ENCODE data around the gene TMEM131. TPM values are rescaled to one million over a fixed set of nuclear protein-coding genes. Genes with fewer than 3 reads are reported as not detected.

TMEM131 gene
- total and polyA plus RNA-seq, 2 experiments from 2014 or later = 9.2 to 22.7 TPM

DNA sequence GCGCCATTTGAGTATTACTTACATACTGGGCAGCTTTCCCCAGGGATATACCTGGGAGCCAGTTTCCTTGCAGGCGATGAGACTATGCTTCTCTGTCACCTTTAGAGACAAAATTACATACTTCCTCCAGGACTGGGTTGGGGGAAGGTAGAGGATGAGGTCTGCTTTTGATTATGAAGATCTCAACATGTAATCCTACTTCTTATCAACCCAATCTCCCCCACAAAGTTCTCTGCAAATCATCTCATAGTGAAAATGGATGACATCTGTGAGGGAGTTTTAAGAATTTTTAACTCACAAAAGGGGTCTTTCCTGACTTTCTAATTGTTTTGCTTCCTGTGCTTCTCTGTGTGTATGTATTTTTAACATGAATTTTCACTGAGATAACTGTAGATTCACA, 81.9 kb downstream of the TMEM131 start (continued):
- no peak for TF ChIP-seq ETS1 (IDR thresholded peaks at IDR 0.05)
- no peak for TF ChIP-seq NANOG (IDR thresholded peaks at IDR 0.05; ENCODE audit: borderline replicate concordance)
- TF ChIP-seq, protein P1, sequence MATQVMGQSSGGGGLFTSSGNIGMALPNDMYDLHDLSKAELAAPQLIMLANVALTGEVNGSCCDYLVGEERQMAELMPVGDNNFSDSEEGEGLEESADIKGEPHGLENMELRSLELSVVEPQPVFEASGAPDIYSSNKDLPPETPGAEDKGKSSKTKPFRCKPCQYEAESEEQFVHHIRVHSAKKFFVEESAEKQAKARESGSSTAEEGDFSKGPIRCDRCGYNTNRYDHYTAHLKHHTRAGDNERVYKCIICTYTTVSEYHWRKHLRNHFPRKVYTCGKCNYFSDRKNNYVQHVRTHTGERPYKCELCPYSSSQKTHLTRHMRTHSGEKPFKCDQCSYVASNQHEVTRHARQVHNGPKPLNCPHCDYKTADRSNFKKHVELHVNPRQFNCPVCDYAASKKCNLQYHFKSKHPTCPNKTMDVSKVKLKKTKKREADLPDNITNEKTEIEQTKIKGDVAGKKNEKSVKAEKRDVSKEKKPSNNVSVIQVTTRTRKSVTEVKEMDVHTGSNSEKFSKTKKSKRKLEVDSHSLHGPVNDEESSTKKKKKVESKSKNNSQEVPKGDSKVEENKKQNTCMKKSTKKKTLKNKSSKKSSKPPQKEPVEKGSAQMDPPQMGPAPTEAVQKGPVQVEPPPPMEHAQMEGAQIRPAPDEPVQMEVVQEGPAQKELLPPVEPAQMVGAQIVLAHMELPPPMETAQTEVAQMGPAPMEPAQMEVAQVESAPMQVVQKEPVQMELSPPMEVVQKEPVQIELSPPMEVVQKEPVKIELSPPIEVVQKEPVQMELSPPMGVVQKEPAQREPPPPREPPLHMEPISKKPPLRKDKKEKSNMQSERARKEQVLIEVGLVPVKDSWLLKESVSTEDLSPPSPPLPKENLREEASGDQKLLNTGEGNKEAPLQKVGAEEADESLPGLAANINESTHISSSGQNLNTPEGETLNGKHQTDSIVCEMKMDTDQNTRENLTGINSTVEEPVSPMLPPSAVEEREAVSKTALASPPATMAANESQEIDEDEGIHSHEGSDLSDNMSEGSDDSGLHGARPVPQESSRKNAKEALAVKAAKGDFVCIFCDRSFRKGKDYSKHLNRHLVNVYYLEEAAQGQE (IDR thresholded peaks at IDR 0.05; ENCODE audit: unreplicated experiment) = no peak
- TF ChIP-seq STAT1 (IDR thresholded peaks at IDR 0.05; ENCODE audit: unreplicated experiment) = no peak
- TF ChIP-seq CREB1 (CRISPR knock-in tag; IDR thresholded peaks at IDR 0.05; ENCODE audit: low read depth) = no peak
- TF ChIP-seq EZH2 (IDR thresholded peaks at IDR 0.05; ENCODE audit: low read depth, unreplicated experiment) = no peak

- H3K9me3 Mint-ChIP-seq = no peaks in the 10 kb centered on the region
- H3K27me3 Mint-ChIP-seq (ENCODE audit: insufficient read depth, low read depth, poor library complexity) = peaks cover 2% of the 10 kb centered on the region
- H2AFZ ChIP-seq = no peak overlapping the region
- no peak for DNase-seq (ENCODE audit: low spot score)
- no peaks in the 10 kb centered on the region for H3F3A ChIP-seq (replicated peaks; ENCODE audit: low read depth)
- H3K27me3 ChIP-seq (ENCODE audit: insufficient read depth) = no peaks in the 10 kb centered on the region
- H3K4me1 ChIP-seq (ENCODE audit: insufficient read depth) = peaks cover 11% of the 10 kb centered on the region
- ATAC-seq = no peak
- H3K4me2 ChIP-seq = no peak overlapping the region
- no peak overlapping the region for H3K27ac Mint-ChIP-seq
- no peak for TF ChIP-seq ZNF331 (CRISPR knock-in tag; IDR thresholded peaks at IDR 0.05; ENCODE audit: low read depth)
- H3K4me3 ChIP-seq = no peak overlapping the region
- H3K36me3 Mint-ChIP-seq (ENCODE audit: low read depth) = no peaks in the 10 kb centered on the region
- no peak overlapping the region for H3K4me3 Mint-ChIP-seq
- H3K79me2 ChIP-seq (replicated peaks; ENCODE audit: insufficient read depth) = peaks cover 23% of the 10 kb centered on the region
- no peak overlapping the region for H3K27ac ChIP-seq (ENCODE audit: low read depth)
- H3K36me3 ChIP-seq (ENCODE audit: insufficient read depth) = no peaks in the 10 kb centered on the region
- peaks cover 5% of the 10 kb centered on the region; the same call in 1 of the 2 replicates for H4K20me1 ChIP-seq (replicated peaks; ENCODE audit: insufficient read depth)
- H3K4me1 Mint-ChIP-seq = peaks cover 12% of the 10 kb centered on the region; the same call in 2 of the 3 replicates
- H3K9me2 ChIP-seq (ENCODE audit: insufficient read depth) = peaks cover under 1% of the 10 kb centered on the region; the same call in 1 of the 2 replicates
Measured at GRCh38 chr2:97911922-97912575, 83.7 kb downstream of the TMEM131 start.

DNA sequence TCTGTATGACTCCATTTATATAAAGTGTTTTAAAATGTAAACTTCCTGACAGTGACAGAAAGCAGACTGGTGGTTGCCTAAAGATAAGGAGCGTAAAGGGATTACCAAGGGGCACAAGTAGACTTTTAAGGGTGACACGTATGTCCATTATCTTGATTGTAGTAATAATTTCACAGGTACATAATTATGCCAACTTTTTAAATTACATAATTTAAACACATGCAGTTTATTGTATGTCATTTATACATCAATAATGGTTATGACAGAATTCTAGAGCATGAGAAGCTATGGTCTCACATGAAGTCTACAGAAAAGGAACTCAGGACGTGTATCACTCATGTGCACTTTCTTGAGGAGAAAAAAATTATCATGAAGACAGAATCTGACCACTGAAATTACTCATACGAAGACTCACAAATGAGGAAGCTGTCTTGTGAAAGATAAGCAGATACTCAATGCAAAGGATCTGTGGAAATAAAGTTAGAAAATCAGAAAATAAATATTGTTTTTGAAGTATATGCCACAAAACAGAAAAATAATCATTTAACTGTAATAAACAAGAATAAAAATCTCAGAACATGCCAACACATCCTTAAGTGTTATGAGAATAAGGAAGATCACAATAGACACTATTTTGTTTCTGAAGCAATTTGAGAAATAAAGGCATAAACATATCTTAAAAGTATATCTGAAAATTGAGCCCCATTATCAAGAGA, 84.4 kb downstream of the TMEM131 start:
- Histone ChIP-seq H2AFZ (no peak overlapping the region), H3K4me2 (no peak overlapping the region), H3K36me3 (ENCODE audit: insufficient read depth) (no peaks in the 10 kb centered on the region), H3K79me2 (replicated peaks; ENCODE audit: insufficient read depth) (peaks cover 16% of the 10 kb centered on the region; the same call in 1 of the 2 replicates), H3K4me3 (no peak overlapping the region), H3K9me2 (ENCODE audit: insufficient read depth) (no peaks in the 10 kb centered on the region), H3K27ac (ENCODE audit: low read depth) (no peak overlapping the region), H3F3A (replicated peaks; ENCODE audit: low read depth) (no peaks in the 10 kb centered on the region), H4K20me1 (replicated peaks; ENCODE audit: insufficient read depth) (no peaks in the 10 kb centered on the region), H3K4me1 (ENCODE audit: insufficient read depth) (peaks cover 4% of the 10 kb centered on the region), H3K27me3 (ENCODE audit: insufficient read depth) (no peaks in the 10 kb centered on the region)
- Mint-ChIP-seq H3K4me1 (peaks cover 9% of the 10 kb centered on the region; the same call in 2 of the 3 replicates), H3K9me3 (no peaks in the 10 kb centered on the region), H3K4me3 (no peak overlapping the region), H3K27ac (no peak overlapping the region), H3K27me3 (ENCODE audit: insufficient read depth, low read depth, poor library complexity) (peaks cover 2% of the 10 kb centered on the region), H3K36me3 (ENCODE audit: low read depth) (no peaks in the 10 kb centered on the region)
- no peak for DNase-seq (ENCODE audit: low spot score)
- ATAC-seq = no peak
- TF ChIP-seq ETS1 (IDR thresholded peaks at IDR 0.05) (no peak), ZNF114 (CRISPR knock-in tag; IDR thresholded peaks at IDR 0.05) (no peak)
